NCI-H526 (cell line): ENCODE data around the gene UNC80.

ENCODE experiments used
- DNase-seq, 2 experiments: peaks; one replicate each; lab custom pipeline; 2025; lab: John Stamatoyannopoulos, UW

Gene UNC80

GRCh38 chr2:209908511-209908910 is 136.9 kb downstream of the UNC80 start:
- no peak for DNase-seq

- no peak for DNase-seq
These were observed 139.9 kb downstream of the UNC80 start for GRCh38 chr2:209911486-209911885.

DNA sequence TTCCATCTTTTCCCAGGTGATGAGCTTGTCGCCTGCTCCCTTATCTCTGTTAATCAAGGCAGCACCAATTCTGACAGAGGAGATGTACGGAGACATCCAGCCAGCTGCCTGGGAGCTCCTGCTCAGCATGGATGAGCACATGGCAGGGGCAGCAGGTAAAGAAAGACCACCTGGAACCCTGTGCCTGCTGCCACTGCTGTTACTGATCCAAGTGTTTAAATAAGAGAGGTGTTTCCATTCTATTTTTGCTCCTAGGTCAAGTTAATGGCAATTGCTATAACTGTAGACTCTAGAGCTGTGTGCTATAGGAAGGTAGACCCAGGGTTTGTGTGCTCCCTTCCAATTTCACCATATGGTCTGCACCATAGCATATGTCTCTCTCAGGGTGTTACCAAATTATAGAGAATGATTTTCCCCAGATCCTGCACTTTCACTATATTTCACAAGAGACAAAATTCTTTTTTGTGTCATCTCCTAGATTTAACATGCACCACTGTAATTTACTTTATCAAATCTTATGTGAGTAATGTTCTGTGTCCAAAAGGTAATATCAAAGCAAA is 142.2 kb downstream of the UNC80 start:
- DNase-seq = no peak

DNA sequence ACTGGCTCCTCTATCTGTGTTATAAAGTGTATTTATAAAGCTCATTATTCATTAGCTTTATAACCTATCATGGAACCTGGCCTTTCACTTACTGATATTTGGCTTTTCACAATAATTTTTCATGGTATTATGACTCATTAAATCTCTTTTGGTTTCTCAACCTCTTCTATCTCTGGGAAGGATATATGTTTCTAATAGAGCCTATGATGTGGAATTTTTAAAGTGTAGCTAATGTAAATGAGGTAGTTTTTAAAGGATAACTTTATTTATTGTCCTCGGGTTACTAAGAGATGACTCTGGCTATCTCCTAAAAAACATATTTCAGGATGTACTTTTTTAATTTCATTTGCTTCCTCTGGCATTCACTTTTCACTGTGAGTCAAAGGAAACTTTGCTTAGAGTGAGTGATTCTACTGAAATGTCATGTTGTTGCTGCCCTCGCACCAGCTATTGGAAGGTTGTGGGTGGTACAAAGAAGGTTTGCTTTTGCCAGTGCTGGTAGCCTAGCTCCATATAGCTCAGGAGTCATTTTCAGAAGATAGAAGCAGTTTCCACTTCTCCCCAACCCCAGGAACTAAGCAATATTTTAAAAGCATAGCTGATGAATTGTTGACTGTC is 145.6 kb downstream of the UNC80 start:
- DNase-seq = no peak

DNA sequence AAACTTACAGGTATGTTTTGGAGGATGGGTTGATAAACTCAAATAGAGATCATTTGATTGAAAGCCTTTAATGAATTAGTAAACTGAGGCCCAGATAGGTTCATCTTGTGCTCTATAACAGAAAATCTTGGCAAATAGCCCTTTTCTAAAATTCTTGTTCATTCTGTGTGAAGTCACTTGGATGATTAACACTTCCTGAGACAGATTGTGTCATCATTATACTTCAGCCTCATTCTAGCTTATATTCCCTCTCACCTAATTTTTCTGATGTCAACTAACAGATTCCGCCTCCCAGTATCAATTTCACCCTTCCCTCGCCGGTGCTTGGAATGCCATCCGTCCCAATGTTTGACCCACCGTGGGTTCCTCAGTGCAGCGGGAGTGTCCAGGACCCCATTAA is 146.6 kb downstream of the UNC80 start:
- no peak for DNase-seq

GRCh38 chr2:209922116-209922515 is 150.5 kb downstream of the UNC80 start:
- no peak for DNase-seq

GRCh38 chr2:209929369-209929768 is 157.7 kb downstream of the UNC80 start:
- no peak for DNase-seq

DNA sequence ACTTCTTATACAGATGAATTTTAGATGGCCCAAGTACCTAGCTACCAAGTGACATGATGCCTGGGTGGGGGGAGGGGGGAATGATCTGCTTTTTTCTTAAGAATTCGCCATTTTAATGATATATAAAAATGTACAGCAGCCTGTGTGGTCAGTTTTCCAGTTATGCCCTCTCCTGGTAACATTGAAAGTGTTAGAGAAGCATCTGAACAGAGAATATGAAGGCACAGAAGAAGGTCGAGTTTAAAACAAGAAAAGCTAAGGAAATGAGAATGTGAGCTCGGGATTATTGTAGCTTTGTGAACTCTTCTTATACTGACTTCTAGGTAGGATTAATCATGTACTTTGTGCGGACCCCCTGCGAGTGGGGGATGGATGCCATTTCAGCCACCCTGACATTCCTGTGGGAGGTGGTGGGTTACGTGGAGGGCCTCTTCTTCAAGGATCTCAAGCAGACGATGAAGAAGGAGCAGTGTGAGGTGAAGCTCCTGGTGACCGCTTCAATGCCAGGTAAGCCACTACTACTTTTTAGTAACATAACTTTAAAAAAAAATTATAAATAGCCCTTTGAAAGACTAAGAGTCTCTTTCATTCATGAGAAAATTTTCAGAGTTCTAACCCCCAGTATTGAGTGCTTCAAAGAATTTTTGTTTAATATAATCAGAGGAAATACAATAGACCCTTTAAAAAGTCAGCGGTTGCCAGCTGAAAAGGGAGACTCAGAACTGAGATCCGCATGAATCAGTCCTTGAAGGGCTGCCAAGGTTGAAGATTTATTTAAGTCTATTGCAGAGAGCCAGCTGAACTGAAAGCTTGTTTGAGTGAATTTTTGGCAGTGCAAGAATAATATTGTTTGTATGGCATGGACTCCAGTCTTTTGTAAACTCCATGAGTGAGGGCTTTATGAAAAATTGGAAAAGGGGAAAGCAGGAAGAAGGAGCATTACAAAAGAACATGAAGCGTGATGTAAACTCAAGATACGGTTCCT is 162.2 kb downstream of the UNC80 start:
- DNase-seq = no peak

DNA sequence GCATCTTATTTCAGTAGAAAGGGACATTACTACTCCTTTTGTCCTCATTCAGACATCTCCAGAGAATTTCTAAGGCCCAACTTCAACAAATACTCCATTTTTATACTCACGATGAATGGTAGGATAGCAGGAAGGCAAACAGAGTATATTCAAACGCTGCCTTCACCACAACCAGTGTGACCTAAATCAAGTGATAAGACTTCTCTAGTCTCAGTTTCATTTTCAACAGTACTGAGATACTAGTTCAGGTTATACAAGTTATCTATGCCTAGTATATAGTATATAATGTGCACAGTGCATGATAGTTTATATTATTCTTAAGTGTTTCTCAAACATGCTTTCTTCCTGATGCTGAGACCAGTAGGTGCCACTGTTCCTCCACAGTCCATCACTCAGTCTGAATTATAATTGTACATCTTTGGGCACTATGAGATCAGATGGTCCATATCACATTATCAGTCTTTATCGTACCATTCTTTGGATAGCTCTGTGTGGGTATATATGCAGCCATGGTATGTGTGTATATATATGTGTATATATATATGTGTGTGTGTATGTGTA is 164.6 kb downstream of the UNC80 start:
- DNase-seq = no peak

DNA sequence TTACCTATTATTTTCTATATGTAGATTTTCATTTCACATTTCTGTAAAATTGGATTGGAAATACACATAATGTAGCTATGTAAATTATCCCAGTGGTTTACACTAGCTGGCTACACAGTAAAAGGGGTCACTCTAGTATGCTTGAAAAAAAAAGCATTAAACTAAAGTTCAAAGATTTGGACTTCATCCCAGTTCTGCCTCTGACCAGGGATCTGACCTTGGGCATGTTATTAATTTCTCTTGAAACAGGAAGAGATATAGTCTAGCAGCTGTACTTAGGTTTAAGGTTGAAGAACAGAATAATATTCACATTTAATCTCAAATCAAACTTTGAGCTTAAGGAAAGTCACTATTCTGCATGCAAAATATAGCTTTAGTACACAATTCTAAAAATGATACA is 166.3 kb downstream of the UNC80 start:
- DNase-seq = no peak

DNA sequence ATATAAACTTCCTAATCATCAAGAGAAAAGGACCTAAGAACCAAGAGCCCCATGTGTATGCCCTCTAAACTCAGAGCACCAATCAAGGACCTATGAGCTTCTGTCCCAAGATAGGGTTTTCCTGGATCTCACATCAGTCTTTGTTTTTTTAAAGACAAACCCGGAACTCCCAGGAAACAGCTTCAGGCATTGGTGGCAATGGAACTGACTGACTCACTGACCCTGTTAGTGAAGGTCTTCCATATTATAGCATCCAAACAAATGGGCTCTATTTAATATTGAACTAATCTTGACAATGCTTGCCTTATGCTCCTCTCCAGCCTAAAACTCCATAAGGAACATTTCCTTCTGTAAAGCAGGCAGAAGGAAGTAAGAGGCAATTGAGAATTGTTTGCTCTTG is 167.3 kb downstream of the UNC80 start:
- DNase-seq = no peak

DNA sequence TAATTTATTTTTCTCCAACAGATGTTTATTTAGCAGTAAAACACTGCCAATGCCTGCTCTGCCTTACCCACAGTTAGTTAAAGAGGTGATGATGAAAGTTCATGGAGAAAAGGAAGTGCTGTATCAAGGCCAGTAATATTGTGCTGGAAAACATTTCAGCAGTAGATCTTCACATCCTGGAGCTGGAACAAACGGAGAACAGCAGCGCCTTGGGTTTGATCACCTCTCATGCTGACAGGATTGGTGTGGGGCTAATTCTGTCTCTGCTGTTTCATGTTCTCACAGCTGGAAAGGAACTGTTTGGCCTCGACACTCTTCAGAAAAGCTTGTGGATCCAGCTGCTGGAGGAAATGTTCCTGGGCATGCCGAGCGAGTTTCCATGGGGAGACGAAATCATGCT is 169.3 kb downstream of the UNC80 start:
- DNase-seq = no peak

- DNase-seq = no peak
These were observed 170.8 kb downstream of the UNC80 start for GRCh38 chr2:209942426-209942825.

GRCh38 chr2:209942936-209943605 is 171.4 kb downstream of the UNC80 start:
- no peak for DNase-seq

DNA sequence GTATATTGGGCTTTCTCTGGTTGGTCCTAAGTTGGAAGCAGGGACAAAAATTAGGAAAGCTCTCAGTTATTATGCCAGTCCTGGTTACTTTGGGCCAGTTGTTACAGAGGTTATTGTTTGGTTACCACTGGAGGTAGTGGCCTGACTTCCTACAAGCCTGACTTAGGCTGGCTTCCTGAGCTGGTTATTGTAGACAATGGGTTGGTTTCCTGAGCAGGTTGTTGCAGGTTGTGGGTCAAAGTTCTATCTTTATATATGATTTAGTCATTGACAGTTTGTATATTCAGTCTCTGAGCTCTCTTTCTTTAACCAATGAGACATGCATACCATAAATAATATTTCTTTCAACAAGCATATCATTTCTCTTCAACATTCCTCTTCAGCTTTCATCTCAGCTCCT is 172.1 kb downstream of the UNC80 start:
- no peak for DNase-seq

GRCh38 chr2:209946539-209946938 is 174.9 kb downstream of the UNC80 start:
- DNase-seq = no peak

- DNase-seq = no peak
These were observed 184.6 kb downstream of the UNC80 start for GRCh38 chr2:209956271-209956670.

- DNase-seq = no peak
These were observed 186.4 kb downstream of the UNC80 start for GRCh38 chr2:209958016-209958415.

DNA sequence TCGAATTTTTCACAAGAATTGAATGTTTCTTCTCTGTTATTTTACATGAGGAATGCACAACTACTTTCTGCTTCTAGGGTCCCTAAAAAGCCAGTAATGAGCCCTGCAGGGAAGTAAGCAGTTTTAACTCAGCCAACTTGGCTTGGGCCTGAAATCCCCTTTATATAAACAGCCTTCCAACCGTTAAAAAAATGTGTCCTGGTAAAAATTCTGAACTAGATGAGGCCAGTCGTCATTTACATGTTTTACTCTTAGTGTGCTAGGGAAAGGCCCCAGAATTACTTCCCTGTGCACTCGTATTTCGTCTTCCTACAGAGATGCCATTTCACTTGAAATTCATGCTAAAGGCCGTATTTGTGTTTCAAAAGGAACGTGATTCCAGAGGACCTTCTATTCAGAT is 188.4 kb downstream of the UNC80 start:
- DNase-seq = no peak

DNA sequence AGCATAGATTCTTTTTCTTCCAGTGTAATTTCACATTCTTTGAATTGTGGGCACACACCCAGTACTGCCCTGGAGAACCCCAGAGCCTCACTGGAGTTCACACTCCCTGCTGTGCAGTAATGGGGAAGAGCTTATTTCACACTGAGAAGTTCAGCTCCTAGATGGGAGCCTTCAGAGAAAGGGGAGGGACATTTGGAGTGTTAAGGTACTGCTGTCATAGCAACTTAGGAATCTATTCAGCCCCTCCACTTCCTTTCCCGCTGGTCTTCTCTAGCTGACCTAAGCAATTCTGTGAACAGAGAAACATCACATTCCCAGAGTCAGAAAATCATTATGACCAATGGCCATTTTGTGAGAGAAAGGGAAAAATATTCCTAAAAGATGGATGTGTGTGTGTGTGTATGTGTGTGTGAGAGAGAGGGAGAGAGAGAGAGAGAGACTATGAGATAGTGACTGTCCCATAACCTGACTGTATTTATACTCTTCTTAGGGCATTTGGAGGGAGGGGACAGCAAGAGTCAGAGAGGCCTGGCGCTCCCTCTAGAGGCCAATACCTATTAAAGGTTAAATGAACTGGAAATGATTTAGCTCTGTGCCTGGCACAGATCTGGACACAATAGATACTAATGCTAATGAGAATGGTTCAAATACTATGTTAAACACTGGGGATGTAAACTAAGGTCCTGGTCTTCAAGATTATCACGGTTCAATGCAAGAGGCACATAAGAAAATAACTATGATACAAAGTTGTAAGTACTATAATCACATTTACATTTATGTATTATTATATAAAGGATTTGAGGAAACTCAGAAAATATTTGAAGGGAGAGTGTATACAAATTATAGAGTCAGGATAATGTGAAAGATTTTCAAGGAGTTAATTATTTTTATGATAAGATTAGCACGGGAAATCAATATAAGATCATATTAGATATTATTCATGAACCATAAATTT is 189.3 kb downstream of the UNC80 start:
- peak; percentile 26 to 75 for DNase-seq

GRCh38 chr2:209965723-209966122 is 194.1 kb downstream of the UNC80 start:
- no peak for DNase-seq
